Renal pelvis (tissue), 4 donors: ENCODE results near the gene MRTFB. TPM values are rescaled to one million over a fixed set of nuclear protein-coding genes. Genes with fewer than 3 reads are reported as not detected.

Source experiments
- DNase-seq: peaks from one replicate; pipeline ENCODE4 v3.0.0-alpha.2; 2013
- polyA plus RNA-seq, 3 donors: library from polyadenylated mRNA; unstranded; fragments of 120-200 nt; gene quantifications; one replicate each; pipeline ENCODE4 v1.2.1, GENCODE V29; 2013; ENCODE audit not compliant: insufficient read length in 3 of 3

The MRTFB gene
- polyA plus RNA-seq, 3 donors: 29.9 to 41.4 (median 37.8) TPM

- no peak for DNase-seq
Measured at GRCh38 chr16:14128097-14128496, 57.0 kb downstream of the MRTFB start.

DNA sequence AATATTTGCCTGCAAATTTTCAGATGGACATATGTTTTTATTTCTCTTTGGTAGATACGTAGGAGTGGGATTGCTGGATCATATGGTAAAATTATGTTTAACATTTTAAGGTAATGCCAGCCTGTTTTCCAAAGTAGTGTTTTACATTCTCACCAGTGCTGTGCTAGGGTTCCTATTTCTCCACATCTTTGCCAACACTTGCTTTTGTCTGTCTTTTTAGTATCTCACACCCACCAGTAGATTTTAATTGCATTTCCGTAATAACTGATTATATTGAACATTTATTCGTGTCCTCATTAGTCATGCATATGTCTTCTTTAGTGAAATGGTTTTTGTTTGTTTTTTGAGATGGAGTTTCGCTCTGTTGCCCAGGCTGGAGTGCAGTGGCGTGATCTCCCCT lies 58.4 kb downstream of the MRTFB start:
- DNase-seq: no peak

DNA sequence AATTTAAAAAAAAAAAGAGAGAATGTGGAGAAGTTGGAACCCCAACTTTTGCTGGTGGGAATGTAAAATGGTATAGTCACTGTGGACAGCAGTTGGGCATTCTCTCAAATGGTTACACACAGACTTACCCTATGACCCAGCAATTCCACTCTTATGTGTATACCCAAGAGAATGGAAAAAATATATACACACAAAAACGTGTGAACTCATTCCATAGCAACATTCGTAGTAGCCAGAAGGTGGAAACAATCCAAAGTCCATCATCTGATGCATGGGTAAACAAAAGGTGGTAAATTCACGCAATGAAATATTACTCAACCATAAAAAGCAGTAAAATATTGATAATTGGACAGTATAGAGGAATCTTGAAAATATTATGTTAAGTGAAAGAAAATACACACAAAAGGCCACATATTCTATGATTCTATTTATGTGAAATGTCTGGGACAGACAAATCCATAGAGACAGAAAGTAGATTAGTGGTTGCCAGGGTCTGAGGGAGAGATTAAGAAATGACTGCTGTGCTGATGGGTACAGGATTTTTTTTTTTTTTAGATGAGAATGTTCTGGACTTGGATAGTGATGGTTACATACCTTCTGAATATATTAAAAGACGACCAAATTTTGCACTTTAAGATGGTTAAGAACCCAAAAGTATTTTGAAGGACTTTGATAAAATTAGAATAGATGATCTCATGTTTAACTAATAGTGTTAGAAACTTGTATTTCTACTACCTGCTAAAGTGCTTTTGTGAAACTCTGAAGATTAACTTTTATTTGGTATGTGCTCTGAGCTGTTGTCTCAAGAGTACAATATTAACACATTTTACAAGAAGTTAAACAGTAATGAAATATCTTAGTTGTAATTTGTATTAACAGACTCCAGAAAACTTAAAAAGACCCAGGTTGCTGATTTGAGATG lies 60.9 kb downstream of the MRTFB start:
- no peak for DNase-seq

GRCh38 chr16:14132696-14133048 lies 61.6 kb downstream of the MRTFB start:
- no peak for DNase-seq

DNA sequence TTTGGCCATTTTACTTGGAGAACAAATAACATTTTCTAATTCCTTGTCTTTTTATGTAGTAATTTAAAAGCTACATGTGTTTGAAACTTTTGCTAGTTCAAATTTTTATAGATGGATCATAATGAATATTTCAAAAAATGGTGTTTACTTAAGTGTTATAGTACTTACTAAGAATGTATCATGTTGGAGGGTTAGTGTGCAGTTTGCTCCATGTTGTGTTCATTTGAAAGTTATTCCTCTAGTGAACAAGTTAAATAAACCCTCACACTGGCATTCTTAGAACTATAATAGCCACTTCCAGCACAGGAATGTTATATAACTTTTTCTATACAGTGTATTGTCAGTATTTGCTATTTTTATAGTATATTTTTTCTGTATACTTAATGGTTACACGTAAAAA lies 62.8 kb downstream of the MRTFB start:
- no peak for DNase-seq

- DNase-seq: no peak
Measured at GRCh38 chr16:14135704-14136103, 64.6 kb downstream of the MRTFB start.

DNA sequence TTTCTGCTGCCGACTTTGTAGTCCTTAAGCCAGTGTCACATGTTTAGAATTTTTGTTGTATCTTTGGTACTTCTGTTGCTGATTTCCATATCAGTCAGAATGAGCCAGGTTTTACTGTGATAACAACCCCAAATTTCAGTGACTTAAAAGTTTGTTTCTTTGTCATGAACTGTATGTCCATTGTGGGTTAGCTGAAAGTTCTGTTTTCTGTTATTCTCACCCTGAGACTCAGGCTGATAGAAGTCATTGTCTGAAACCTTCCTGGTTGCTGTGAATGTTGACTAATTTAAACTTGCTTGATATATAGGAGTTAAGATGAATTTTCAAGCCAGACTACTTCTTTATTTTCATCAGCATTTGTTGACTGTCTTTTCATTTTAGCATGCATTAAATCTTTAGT lies 68.8 kb downstream of the MRTFB start:
- DNase-seq: no peak

- no peak for DNase-seq
Measured at GRCh38 chr16:14140923-14141322, 69.8 kb downstream of the MRTFB start.

DNA sequence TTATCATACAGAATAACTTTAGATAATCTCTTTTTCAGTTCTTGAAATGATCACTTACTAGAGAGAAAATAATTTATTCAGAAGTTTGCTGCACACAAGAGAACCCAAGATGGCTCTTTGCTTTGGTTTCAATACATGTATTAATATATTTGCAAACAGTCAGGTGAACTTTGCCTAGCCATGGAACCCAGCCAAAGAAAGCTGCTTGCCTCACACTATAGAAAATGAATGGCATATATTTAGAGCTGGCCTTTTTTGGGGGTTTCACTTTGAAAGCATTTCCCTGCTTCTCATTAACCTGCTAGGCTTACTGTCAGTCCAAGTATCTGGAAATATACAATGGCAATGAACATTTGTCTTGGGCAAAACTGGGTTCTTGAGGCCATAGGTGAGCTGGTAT lies 75.3 kb downstream of the MRTFB start:
- no peak for DNase-seq

GRCh38 chr16:14148016-14148415 lies 76.9 kb downstream of the MRTFB start:
- DNase-seq: no peak

DNA sequence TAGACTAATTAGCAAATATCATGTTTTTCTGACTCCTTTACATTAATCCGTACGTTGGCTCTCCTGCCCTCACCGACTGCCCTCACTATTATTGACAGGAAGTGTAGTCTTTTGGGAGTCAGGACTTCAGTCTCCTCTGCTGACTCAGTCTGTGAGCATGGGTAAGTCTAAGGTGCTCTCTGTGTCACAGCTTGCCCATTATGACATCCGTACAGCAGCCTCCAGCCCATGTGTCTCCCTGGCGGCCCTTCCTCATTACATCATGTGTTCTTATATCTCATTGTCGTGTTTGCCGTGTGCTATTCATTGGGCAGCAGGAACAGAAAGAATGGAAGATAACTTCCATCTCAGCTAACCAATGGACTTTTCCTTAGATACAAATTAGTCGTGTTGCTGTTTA lies 77.5 kb downstream of the MRTFB start:
- no peak for DNase-seq

- DNase-seq: no peak
Measured at GRCh38 chr16:14150796-14151195, 79.7 kb downstream of the MRTFB start.

DNA sequence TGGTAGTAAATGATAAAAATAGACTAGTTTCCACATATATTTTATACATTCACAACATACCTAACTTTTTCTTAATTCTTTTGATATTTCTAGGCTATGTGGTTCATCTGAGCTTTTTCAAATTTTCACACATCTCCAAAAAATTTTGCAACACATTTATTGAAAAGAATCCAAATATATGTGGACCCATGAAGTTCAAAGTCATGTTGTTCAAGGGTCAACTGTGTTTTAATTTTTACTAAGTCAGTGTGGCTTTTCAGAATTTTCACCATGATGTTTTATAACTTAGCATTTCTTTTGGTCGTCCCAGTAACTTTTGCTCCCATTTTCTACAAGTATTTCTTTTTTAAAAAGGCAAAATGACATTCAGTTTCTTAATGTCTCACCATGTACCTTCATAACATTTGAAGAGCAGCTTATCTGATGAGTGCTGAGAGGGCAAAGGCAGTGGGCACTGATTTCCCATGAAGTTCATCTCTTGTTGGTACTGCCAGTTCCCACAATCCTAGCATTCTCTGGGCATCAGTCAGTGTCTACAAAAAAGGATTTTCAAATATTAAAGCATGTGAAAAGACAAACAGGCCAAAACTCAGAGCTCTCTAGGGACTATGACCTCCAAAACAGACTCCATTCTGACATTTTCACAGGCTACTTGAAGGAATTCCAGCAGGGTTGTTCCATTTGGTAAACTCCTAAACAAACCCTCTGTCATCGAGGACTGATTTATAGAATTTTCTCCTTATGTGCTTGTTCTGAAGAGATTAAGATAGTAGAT lies 80.3 kb downstream of the MRTFB start:
- peak; percentile 11 for DNase-seq

DNA sequence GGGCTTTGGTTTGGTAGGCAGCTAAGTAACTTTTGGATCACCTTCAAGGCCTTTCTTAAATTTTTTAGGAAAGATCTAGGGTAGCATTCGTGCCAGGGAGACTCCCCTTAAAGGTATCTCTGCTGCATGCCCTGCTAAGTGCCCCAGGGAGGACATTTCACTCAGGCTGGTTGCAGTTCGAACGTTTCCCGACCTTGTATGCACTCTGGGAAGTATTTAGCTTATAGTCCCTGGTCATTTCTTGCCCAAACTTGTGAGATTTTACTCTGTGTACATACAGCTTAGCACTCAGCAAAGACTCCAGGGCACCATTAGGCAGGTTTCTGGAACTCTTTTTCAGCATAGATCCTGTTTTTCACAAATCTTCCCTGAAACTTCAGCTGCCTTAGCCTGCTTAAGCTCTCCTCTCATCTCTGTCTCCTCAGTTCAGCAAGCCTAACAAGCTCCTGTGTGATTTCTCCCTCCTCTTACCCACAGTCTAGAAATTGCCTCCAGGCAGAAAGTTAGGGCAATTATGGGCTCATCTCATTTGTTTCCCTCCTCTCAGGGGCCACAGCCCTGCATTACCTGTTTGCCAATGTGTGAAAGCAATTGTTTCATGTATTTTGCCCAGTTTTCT lies 84.6 kb downstream of the MRTFB start:
- DNase-seq: no peak

GRCh38 chr16:14164916-14165662 lies 94.0 kb downstream of the MRTFB start:
- no peak for DNase-seq

- no peak for DNase-seq
Measured at GRCh38 chr16:14168146-14168545, 97.0 kb downstream of the MRTFB start.

DNA sequence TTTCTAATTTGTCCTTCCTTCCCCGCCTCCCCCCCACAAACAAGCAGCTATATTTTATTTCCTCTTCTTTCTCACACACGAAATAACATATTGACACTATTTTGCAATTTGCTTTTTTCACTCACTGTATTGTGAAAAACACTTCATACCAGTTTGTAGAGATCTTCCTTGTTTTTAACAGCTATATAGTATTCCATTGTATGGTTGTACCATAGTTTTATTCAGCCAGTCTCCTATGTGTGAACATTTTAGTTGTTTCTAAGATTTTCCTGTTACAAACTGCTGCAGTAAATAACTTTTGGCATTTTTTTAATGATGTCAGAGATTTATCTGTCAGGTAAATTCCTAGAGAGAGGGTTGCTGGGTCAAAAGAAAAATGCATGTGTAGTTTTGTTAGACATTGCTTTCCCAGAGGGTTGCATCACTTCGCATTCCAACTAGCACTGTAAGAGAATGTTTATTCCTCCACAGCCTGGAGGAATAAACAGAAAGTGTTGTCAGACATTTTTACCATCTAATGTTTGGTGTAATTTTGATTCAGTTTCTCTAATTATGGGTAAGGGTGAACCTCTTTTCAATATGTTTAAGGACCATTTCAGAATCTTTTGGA lies 101.2 kb downstream of the MRTFB start:
- DNase-seq: no peak

DNA sequence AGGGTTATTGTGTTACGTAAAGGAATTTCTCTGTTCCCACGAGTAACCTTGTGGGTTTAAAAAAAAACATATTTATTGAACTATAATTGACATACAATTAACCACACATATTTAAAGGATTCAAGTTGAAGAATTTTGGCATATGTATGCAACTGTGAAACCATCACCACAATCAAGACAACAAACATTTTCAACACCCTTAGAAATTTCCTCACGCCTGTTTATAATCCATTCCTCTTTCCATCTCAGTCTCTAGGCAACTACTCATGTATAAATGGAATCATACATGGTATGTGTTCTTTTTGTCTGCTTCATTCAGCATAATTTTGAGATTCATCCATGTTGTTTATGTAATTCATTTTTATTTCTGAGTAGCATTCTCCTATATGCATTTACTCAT lies 104.0 kb downstream of the MRTFB start:
- DNase-seq: no peak

DNA sequence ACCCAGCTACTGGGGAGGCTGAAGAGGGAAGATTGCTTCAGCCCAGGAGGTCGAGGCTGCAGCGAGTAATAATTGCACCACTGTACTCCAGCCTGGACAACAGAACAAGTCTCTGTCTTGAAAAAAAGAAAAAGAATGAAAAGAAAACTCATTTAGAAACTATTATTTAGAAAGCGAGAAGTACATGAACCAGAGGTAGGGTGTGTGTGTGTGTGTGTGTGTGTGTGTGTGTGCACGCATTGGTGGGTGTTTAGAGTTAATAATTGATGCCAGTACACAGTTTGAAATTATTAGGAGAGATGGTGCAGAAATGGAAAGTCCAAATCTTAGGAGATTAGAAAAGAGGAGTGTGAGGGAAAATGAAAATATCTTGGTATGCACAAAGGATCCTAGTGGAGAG lies 106.6 kb downstream of the MRTFB start:
- no peak for DNase-seq

- DNase-seq: no peak
Measured at GRCh38 chr16:14179116-14179515, 108.0 kb downstream of the MRTFB start.

DNA sequence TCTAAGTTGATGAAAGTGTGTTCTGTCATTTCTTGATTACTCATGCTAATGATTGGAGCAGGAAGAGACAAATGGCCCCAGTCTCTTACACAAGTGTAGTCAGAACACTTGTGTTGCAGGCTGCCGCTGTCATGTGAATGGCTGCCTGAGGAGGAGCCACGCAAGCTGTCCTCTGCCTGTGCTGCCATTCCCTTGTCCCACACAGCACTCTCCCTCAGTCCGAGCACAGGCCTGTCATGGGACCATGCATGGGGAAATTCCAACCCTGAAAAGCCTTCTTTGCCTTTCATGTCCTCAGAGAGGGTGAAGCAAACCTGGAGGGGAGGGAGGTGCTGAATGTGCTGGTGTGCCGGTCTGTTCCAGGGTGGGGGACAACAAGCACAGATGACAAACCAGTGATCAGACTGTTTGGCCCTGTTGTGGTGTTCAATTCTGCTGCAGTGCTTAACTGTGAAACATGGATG lies 109.4 kb downstream of the MRTFB start:
- no peak for DNase-seq
